GM20431 (cell line): ENCODE results near the gene GBE1.

ENCODE experiments used
- in situ Hi-C: fragments of 300-500 bp; cut with MseI, MboI; formaldehyde crosslinking; loops from one replicate; pipeline ENCODE4 v1.15.0; 2020; ENCODE audit warnings: low sequenced_read_pairs; ENCODE audit not compliant: unreplicated experiment

Gene GBE1

DNA sequence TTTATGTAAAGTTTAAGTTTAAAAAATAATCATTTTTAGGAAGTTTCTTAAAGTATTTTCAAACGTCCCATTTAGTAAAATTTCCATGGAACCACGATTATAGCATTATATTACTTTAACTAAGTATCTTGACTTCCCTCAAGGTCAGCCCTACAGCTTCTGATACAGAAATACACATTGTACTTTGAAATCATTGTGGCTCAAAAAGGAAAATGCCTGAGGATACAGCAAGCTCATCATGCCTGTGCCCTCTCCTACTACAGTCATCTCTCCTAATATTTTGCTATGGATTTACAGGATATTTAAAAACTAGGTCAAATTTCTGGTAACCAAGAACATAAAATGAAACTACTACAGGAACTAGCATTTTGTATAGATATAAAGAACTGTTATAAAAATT lies 51.8 kb downstream of the GBE1 start:
- in situ Hi-C loops = no loop called here

DNA sequence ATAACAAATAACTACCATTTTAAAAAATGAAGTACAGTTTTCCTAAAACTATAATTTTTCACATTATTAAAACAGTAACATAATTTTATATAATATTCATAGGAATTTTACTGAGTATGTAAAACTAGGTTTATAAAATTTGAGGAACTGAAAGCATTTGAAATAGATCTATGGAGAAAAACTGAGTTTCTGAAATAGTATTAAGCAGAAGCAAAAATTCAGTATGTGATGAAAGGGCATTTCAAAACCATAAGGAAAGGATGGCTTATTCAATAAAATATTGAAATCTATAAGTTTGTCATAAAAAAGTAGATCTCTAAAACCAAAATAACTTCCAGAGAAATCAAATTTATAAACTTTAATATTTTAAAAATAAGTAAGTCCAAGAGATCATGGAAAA lies 53.4 kb downstream of the GBE1 start:
- in situ Hi-C loops = no loop called here

DNA sequence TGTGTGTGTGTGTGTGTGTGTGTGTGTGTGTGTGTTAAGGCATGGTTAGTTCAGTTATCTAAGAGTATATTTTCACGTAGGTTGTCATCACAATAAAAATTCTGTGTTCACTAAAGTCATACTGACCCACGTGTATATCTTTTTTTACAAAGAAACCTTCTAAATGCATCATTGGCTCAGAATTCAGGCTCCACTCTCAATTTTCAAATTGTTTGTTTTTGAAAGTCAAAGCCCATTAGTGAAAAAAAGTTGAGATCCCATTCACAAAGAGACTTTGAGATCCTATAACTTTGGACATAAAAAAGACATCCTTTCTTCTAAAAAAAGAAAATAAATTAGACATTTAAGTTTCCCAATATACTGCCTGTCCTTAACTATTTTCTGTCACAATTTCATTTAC lies 59.3 kb downstream of the GBE1 start:
- in situ Hi-C loops = no loop called here

DNA sequence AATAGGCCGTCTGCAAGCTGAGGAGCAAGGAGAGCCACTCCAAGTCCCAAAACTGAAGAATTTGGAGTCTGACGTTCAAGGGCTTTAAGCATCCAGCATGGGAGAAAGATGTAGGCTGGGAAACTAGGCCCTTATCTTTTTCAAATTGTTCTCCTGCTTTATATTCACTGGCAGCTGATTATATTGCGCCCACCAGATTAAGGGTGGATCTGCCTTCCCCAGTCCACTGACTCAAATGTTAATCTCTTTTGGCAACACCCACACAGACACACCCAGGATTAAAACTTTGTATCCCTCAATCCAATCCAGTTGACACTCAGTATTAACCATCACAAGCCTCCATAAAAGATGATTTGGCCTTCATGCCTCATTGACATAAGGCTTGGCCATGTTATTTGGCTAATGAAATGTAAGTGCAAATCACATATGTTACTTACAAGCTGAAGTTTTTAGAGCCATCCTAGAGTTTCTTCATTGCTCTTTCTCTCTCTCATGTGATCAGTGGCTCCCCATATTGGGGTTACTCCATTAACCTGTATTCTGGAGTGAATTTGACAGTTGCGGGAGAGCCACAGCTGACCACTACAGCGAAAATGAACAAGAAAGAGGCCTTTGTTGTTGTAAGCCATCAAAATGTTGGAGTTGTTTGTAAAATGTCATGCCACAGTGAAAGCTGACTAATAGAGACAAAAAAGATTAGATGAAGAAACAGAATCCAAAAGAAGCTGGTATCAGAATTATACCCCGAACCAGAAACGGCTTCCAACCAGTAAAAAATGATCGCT lies 61.7 kb downstream of the GBE1 start:
- in situ Hi-C loops = no loop called here

DNA sequence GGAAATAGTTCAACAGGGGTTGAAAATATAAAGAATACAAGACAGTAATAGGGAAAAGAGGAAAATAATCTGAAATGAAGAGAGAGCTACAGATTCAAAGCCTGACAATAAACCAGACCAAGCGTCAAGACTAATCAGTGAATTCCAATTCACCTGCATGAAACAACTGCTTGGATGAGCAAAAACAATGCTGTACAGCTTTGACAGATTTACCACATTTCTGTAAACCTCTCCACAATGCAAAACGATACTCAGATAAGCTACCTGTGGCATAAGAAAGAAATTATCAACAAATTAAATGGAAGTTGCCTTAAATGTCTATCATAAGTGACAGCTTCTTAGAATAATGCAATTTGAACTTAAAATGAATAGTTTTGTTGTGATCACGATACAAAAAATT lies 65.4 kb downstream of the GBE1 start:
- in situ Hi-C loops = no loop called here

DNA sequence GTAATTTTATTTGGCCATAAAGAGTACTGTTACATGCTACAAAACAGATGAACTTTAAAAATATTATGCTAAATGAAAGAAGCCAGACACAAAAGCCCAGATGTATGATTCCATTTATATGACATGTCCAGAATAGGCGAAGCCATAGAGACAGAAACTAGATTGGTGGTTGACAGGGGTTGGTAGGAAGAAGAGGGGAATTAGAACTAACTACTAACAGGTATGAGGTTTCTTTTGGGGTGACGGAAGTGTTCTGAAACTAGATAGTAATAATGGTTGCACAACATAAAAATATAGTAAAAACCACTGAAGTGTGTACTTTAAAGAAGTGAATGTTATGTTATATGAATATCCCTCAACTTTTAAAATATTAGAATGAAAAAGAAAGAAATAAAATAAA lies 66.1 kb downstream of the GBE1 start:
- in situ Hi-C loops = no loop called here

DNA sequence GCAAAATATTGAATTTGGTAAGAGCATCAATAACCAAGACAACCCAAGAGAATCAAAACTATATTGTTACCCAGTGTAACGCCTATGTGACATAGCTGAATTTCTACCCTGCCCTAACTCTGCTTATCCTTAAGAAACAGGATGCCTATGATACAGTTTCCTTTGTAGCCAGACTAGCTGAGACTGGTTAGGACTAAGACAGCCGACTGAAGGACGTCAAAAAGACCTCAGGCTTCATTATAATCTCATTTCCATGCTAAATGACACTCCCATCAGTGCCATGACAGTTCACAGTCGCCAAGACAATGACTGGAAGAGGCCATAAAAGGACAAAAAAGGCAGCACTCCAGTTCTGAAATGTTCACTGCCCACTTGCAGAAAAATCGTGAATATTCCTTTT lies 66.8 kb downstream of the GBE1 start:
- in situ Hi-C loops = no loop called here

DNA sequence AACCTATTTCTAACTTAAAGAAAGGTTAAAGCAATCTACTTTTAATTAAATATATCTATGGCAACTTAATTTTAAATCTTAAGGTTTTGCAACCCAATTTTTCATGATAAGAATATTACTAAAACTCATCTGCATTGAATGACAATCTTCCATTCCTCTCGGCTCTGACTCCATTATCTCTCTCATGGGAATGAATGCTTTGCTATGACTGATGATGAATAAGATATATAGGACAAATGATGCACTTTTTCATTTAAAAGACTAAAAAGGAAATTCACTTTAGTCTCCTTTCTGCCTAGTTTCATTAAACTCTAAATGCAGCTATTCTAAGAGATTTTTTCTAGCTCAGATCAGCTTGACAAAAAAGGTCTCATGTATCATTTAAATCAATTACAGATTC lies 68.7 kb downstream of the GBE1 start:
- in situ Hi-C loops = no loop called here

DNA sequence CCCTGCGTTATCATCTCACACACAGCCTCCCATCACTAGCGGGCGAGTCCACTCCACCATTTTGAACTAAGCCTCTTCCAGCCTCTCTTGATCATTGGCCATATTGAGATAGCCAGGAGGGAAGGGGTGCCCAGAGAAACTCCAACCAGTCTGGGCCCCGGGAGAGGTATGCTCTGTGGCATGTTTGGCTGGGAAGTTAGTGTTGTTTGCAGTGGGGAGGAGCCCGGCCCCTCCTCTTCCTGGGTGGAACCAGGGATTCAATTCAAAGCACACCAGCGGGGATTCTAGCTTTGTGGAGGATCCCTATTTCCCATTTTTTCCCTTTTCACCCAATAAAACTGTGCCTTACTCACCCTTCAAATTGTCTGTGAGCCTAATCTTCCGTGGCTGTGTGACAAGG lies 71.8 kb downstream of the GBE1 start:
- in situ Hi-C loops = no loop called here

DNA sequence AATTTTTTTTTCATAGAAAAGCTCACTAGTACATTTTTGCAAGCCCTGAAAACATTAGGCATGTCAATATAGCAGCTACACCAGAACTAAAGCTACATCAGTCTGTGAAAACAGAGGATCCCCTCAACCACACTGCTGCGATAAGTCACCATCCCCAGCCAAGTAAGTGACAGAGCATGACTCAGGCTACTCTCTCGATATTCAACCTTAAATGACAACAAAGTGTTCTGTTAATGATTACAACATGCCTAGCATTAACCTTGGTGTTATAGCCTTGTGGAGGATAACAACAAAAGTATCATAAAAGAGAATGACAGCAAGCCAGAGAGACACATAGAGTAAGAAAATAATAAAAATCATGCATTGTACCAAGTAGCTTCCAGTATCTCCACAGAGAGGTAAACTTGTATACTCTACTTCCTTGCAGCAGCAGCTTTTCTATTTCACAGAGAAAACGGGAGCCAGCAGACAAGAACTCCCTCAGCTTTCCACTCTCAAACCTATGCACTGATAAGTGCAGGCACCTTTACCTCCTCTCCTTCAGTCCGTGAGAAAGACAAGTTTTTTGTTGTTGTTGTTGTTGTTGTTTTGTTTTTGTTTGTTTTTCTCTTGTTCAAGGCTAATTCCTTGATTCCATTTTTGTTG lies 76.6 kb downstream of the GBE1 start:
- in situ Hi-C loops = no loop called here

DNA sequence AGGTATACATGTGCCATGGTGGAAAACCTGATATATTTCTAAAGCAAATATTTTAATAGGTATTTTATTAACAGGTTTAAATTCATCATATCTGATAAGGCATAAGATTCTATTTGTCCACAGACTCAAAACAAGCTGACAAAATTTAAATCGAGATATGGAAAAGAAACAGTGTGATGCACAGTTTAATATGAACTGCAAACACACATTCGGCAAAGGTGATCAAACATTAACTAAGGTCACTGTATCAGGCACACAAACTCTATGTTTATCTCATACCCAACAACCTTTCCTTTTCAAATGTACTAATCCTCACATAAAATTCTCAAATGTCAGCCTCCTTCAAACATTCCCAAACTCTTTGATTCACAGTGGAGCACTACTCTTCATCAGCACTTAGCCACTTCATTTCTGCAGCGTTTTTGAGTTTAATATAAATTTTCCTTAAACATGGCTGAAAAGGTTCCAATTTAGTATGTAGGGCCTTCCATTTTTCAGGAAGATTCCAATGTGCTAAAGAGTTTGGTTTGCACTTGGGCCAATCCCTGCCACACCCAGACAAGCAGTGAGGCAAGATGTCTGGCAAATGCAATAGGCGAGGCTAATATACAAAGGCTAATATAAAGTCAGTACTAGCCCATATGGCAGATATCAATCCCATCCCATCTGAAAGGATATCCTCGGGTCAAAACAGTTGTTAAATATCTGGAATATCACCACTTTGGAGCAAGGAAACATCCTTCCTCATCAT lies 84.6 kb downstream of the GBE1 start:
- in situ Hi-C loops = no loop called here

DNA sequence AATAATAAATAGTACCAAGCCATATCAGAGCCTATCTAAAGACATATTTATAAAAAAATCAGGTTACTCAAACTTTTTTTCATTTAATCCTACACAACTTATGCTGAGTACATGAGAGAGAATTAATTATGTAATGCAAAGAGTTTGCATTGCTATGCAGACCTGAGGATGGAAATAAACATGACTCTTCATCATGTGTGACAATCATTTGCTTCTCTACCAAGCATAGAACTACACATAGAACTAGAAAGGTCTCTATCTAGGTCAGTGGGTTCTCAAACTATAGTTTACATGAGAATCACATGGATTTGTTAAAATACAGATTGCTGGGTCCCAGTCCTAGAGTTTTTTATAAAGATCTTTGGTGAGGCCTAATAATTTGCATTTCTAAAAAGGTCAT lies 86.8 kb downstream of the GBE1 start:
- in situ Hi-C loops = no loop called here

DNA sequence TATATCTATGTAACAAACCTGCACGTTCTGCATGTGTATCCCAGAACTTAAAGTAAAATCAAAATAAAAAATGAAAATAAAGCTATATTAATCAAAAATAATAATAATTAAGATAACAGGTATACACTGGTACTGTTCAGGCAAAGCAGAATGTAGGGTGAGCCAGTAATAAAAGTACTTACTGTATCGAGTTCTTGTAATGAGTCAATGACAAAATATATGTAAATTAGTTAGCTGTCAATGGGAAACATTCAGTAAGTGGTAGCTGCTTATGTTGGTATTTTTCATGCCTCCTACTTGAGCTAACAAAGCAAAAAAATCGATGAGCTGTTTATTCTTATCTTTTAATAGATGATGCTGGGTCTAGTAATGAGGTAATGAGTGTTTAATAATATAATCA lies 93.2 kb downstream of the GBE1 start:
- in situ Hi-C loops = no loop called here

DNA sequence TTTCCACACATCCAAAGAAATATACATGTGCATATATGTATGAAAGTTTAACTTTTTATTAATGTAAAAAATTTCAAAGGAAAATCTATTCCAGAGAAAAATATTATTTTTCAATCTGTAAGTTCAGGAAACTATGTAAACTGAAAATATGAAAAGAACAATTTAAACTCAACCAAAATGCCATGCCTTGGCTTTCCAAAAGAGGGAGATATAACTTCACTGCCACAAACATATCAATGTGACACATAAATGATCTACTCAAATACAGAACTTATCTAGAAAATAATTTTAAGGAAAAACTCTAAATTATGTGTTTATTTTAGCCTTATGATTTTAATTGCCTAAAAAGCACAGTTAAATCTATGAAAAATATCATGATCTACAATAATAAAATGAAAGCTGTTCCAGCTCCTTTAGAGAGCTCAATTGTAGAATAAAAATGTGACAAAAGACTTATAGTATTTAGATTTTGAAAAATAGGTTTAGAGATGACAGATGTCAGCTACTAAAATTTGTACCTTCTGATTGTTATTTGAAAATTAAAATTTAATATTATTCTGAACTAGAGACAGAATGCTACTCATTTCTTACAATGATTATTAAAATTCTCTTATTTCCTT lies 94.8 kb downstream of the GBE1 start:
- in situ Hi-C loops = no loop called here

DNA sequence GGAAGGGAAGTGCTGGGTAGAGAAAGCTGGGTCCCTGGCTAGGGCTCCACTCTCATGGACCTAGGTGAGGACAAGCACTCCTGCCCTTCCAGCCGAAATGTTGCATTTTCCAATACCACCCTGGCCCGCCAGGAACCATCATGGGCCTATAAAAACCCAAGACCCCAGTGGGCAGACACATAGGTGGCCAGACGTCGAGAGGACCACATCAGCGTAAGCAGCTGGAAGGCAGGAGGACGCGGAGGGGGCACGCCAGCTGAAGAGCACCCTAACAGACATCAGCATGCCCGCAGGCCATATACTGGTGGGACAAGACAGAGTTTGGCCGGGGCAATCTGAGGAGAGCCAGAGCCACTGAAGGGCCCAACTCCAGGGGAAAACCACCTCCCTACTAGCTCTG lies 98.3 kb downstream of the GBE1 start:
- in situ Hi-C loops = no loop called here

DNA sequence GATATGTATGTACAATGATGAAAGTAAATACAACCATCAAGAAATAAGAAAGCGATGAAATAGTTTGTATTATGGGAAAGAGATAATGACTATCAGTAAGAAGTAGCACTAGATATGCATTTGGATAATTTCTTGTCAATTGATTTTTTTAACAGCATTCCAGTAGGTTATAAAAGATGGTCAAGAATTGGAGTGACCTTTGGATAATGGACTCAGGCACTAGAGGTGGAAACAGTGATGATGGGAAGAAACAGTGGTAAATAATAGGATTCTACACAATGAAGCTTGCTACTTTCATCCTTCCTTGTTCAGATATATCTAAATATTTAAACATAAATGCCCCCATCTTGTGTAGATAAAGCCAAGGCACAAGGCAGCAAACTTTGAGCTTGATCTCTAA lies 101.4 kb downstream of the GBE1 start:
- in situ Hi-C loops = no loop called here

DNA sequence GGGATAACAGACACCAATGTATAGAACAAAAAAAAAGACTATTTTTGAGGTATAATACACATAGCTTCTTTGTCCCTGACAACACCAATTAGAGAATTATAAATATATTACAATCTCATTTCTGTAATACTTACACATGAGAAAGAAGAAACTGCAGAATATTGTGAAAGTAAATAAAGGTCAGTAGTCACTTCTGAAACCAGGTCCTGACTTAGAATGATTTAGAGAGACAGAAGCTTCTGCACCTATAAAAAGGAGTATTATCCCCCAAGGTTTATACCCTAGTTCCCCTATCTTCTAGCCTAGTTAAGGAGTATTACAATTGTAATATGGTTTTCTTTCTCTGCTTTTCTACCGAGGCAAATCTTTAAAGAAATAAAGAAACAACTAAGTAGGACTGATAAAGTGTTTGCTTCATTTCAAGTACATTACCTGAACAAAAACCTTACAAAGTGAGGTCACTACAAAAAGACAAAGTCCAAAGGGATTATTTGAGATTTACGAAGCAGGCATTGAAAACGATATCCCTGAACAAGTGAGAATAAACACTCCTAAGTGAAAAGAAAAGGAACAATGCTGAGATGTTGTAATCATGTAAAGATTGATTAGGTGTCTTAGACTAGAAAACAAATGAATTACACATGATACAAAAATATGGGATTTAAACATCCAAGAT lies 103.0 kb downstream of the GBE1 start:
- in situ Hi-C loops = no loop called here

DNA sequence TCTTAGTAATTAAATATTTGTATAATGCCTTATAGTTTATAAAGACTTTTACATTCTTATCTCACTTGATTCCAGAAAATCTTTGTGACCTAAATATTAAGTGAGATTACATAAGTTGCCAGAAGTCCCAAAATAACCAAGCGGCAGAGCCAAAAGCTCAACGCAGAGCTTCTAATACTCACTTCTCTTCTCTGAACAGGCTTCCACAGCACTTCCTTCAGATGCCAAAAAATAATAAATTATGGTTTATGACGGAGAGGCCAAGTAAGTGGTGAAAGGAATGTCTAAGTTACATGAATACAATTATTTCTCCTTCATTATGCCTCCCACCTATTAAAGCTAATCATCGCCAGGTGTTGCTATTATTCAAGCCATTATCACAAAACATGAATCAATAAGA lies 110.3 kb downstream of the GBE1 start:
- in situ Hi-C loops = no loop called here

DNA sequence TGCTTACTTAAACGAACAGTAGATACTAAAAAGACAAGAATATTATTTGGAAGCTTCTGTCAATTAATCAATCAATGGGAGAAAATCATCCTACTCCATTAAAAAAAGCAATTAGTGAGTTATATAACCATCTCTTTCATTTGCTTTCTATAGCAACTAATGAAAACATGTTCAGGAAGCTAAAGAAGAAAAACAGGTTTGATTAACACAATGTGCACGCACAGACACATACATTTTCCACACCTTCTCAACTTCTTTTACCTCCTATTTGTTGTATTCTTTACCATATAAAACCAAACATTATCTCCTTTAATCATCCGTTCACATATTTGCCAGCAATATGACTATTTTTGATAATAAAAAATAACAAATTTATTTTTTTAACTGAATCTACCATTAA lies 111.3 kb downstream of the GBE1 start:
- in situ Hi-C loops = no loop called here

DNA sequence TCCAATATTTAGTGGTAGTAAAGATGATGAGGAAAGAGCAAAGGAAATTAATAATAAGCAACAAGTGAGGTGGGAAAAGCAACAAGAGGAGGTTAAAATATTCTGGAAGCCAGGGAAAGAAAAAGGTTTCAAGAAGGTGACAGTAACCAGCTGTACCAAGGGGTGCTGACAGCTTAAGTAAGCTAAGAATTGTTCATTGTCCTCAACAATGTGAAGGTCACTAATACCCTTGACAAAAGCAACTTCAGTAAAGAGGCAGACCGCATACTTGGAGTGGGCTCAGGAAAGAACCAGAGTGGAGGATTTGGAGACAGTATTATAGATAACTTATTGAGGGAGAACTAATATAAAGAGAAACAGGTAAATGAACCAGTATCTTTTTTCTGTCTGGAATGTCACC lies 116.2 kb downstream of the GBE1 start:
- in situ Hi-C loops = no loop called here
